Prostate gland (tissue), 2 donors: ENCODE measurements around the gene DIS3L2. TPM values are rescaled to one million over a fixed set of nuclear protein-coding genes. Genes with fewer than 3 reads are reported as not detected.

Experiments
- DNase-seq: peaks from one replicate; pipeline ENCODE4 v3.0.0-alpha.2; 2019; ENCODE audit warnings: low spot score
- H3K27ac ChIP-seq, 2 donors: fragments of 200-600 bp; sonication (generic); 2 replicates each; pipeline ENCODE4 v1.5.1; 2017 to 2019
- H3K27me3 ChIP-seq: fragments of 200-600 bp; sonication (generic); replicated peaks from 2 replicates; pipeline ENCODE4 v1.5.1; 2019; ENCODE audit not compliant: insufficient read depth
- H3K36me3 ChIP-seq, 2 donors: fragments of 200-600 bp; sonication (generic); 1 replicate in 1 of 2; 2 replicates in 1 of 2; pipeline versions ENCODE4 v1.5.1 to v1.8.1; 2017 to 2019
- H3K4me1 ChIP-seq: fragments of 200-600 bp; sonication (generic); replicated peaks from 2 replicates; pipeline ENCODE4 v1.5.1; 2019
- H3K4me3 ChIP-seq, 2 donors: fragments of 200-600 bp; sonication (generic); 2 replicates each; pipeline ENCODE4 v1.5.1; 2017 to 2019
- H3K9me3 ChIP-seq: fragments of 200-600 bp; sonication (generic); 2 replicates; pipeline ENCODE4 v1.5.1; 2017
- POLR2A ChIP-seq: fragments of 450-650 bp; IDR thresholded peaks from one replicate; pipeline ENCODE4 v1.6.1; 2016; ENCODE audit warnings: antibody characterized with exemption, mild to moderate bottlenecking
- POLR2AphosphoS5 ChIP-seq: sonication (generic); formaldehyde crosslinking; IDR thresholded peaks from one replicate; pipeline ENCODE4 v1.6.1; 2017; ENCODE audit warnings: antibody characterized with exemption
- WGBS: methylation state at CpG from one replicate; pipeline ENCODE4 v1.1.5; 2018; 5-methylcytosine and 5-hydroxymethylcytosine counted together
- intact Hi-C: fragments of 100-400 bp; cut with DNase I; formaldehyde crosslinking; loops from one replicate; pipeline ENCODE4 v1.14.2; 2022
- total RNA-seq, 2 donors: library from RNA; depleted of rRNA; stranded (reverse); fragments of >200 nt; gene quantifications; one replicate each; pipeline ENCODE4 v1.1.0, GENCODE V29; 2016
- TF ChIP-seq, protein P1 (sequence below), 4 experiments: fragments of 200-600 bp in 2 of 4; fragments of 450-650 bp in 2 of 4; sonication (generic) in 2 of 4; IDR thresholded peaks; 1 replicate in 3 of 4; 2 replicates in 1 of 4; pipeline ENCODE4 v1.5.1; 2016 to 2019; ENCODE audit warnings: antibody characterized with exemption in 4 of 4, mild to moderate bottlenecking in 2 of 4, moderate library complexity in 2 of 4

Gene DIS3L2
- total RNA-seq, 2 donors from 2014 or later: 30.1 to 71.3 TPM

DNA sequence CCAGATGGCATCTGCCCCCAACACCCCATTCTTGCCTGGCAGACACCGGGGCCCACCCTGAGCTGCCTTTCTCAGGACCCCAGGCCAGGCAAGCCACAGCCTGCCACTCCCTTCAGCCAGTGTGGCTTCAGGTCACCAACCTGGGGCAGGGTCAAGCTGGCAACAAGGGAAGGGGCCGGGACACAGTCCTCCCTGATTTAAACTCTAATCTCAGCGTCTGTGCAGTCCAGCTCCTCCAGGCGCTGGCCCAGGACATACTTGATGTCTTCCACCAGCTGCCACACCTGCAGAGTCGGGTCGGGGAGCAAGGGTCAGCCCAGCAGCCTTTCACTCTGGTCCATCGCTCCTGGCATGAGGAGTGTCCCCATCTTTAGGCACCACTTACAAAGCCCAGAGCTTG, 388.0 kb downstream of the DIS3L2 start:
- TF ChIP-seq, protein P1, sequence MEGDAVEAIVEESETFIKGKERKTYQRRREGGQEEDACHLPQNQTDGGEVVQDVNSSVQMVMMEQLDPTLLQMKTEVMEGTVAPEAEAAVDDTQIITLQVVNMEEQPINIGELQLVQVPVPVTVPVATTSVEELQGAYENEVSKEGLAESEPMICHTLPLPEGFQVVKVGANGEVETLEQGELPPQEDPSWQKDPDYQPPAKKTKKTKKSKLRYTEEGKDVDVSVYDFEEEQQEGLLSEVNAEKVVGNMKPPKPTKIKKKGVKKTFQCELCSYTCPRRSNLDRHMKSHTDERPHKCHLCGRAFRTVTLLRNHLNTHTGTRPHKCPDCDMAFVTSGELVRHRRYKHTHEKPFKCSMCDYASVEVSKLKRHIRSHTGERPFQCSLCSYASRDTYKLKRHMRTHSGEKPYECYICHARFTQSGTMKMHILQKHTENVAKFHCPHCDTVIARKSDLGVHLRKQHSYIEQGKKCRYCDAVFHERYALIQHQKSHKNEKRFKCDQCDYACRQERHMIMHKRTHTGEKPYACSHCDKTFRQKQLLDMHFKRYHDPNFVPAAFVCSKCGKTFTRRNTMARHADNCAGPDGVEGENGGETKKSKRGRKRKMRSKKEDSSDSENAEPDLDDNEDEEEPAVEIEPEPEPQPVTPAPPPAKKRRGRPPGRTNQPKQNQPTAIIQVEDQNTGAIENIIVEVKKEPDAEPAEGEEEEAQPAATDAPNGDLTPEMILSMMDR (IDR thresholded peaks at IDR 0.05): no peak
- TF ChIP-seq POLR2A (no peak), POLR2AphosphoS5 (no peak)
- H3K4me3 ChIP-seq: no peak overlapping the region
- intact Hi-C loops: no loop called here
- WGBS: 69% methylated on average over 7 of the region's 7 CpGs
- no peaks in the 10 kb centered on the region for H3K9me3 ChIP-seq
- H3K27me3 ChIP-seq: peaks cover 32% of the 10 kb centered on the region
- H3K36me3 ChIP-seq: no peaks in the 10 kb centered on the region
- H3K27ac ChIP-seq: no peak overlapping the region
- no peak for DNase-seq
- H3K4me1 ChIP-seq: no peaks in the 10 kb centered on the region

DNA sequence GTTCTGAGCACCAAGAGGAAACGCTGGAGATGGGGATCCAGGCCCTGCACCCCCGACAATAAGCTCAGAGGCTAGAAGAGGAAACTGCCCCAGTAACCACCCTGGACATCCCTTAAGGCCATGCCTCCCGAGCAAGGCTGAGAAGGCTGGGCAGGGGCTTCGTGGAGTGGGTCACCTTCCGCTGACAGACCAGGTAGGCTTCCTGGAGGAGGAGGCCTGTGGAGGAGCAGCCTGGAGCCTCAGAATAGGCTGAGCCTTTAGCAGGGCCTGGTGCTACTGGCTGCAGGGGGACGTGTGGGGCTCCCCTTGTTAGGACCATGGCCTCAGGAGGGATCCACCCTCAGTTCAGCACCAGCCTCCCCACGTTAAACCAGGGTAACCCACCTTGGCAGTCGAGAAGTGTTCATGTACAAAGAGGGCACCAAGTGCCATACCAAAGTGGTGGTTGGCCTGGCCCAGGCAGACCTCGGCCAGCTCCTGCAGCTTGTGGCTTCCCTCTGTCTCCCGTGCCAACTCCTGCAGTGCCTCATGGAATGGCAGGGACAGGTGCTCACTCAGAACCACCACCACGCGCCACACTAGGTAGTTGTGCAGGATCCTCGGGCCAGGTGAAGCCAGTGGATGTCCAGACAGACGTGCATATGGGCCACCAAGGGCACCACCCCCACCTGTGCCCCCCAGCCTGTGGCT, 388.6 kb downstream of the DIS3L2 start:
- Histone ChIP-seq H3K27ac (no peak overlapping the region), H3K27me3 (peaks cover 32% of the 10 kb centered on the region), H3K4me3 (no peak overlapping the region), H3K36me3 (no peaks in the 10 kb centered on the region), H3K9me3 (no peaks in the 10 kb centered on the region), H3K4me1 (no peaks in the 10 kb centered on the region)
- intact Hi-C loops: no loop called here
- DNase-seq: no peak
- 65% methylated on average over 14 of the region's 14 CpGs for WGBS
- TF ChIP-seq POLR2AphosphoS5 (no peak), POLR2A (no peak)
- TF ChIP-seq, protein P1 (IDR thresholded peaks at IDR 0.05): no peak

DNA sequence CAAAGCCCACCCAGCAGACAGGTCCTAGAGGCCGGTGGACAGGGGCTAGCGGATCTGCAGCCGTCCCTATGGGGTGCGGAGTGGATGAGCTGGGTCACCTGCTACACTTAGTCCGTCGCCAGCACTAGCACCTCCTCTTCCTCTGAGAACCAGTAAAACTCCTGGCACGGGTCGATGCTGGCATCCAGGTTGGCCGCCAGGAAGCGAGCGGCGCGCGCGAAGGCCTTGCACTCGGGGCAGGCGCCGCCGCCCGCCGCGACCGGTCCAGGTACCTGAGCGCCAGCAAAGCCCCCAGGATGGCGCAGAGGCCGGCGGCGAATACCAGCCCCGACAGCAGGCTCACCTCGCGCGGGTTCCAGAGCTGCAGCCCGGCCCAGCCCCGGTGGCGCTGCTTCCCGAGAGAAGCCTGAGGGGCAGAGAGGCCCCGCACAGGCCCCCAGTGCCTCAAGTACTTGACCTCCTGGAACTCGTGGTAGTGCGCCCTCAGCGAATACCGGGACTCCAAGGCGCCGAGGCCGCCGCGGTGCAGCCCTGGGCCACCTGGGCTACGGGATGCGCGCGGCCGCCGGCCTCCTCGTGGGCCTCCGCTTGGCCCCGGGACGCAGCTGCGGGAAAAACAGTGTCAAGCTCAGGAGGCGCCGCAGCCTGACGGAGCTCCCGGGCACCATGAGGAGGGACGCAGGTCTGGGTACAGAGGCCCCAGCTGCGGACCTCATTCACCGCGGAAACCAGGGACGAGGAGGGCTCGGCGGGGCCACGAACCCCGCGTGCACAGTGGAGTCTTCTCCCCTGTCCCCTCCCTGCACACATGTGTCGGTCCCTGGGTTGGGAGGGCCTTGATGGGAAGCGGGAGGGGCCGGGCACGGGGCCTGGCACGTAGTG, 389.5 kb downstream of the DIS3L2 start:
- intact Hi-C loops: no loop called here
- Histone ChIP-seq H3K27ac (no peak overlapping the region), H3K4me1 (no peaks in the 10 kb centered on the region), H3K9me3 (no peaks in the 10 kb centered on the region), H3K27me3 (peaks cover 32% of the 10 kb centered on the region), H3K36me3 (no peaks in the 10 kb centered on the region), H3K4me3 (no peak overlapping the region)
- 5% methylated on average over 76 of the region's 76 CpGs for WGBS
- no peak for DNase-seq
- TF ChIP-seq POLR2AphosphoS5 (no peak), POLR2A (no peak)
- TF ChIP-seq, protein P1 (IDR thresholded peaks at IDR 0.05): no peak

DNA sequence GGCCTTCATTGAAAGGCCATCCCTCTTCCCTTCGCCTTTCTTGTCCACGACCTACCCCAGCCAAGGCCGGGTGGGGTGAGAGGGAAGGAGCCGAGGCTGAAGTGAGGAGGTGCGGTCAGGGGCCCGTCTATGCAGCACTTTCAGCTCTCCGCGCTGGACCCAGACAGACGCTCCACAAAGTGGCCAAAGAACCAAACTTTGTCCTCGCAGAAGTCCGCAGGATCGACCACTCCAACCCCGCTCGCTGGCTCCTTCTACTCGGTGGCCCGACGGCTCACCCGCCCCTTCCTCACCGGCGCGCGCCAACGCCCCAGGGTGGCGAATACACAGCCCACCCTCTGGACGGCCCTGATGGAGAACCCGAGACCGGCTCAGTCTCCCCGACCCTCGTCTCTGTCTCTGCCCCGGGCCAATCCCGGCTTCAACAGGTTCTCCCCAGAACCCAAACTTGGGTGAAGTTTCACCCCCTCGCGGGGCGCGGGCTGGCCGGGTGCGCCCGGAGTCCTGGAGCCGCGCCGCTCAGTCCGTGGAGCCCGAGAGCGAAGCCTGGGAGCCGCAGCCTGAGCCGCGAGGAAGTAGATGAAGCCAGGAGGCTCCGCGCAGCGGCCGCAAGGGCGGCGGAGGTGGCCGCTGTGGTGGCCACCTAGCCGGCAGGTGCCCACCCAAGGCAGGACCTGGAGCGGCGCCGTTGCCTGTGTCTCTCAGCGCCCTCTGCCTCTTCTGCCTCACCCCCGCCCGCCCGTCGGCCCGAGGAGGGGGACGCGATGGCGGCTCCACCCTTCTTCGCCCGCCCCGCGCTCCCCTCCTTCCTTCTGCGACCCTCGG, 390.4 kb downstream of the DIS3L2 start:
- TF ChIP-seq POLR2A: no peak
- TF ChIP-seq POLR2AphosphoS5: no peak
- TF ChIP-seq, protein P1 (IDR thresholded peaks at IDR 0.05): no peak
- Histone ChIP-seq H3K4me3 (no peak overlapping the region), H3K4me1 (no peaks in the 10 kb centered on the region), H3K27me3 (peaks cover 32% of the 10 kb centered on the region), H3K36me3 (no peaks in the 10 kb centered on the region), H3K27ac (no peak overlapping the region), H3K9me3 (no peaks in the 10 kb centered on the region)
- 25% methylated on average over 66 of the region's 73 CpGs for WGBS
- intact Hi-C loops: no loop called here
- no peak for DNase-seq
